ENCODE data around the gene MBNL1.

Gene MBNL1

DNA sequence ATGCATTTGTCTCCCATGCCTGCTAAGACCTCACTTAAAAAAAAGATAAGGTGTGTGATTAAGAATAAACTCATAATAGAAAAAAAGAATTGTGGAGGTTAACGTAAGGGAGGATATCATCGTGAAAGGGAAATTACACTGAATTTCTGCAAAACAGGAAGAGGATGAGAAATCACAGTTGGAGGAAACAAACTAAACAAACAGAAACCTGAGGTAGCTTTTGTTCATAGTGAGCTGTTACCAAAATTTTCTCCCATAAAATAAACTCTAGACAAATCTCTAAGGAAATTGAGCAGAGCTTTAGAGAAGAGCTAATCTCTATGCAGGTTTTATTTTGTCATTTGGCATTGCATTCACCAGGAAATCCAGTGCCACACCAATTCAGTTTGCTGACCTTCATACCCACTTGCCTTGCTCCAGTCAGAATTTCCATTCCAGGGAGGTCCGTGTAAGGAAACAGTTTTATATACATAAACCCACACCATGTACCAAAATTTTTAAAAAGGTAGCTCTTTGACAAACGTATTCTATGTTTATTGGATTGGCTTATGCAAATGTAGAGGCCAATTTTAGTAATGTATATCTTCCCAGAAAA is 231.2 kb downstream of the MBNL1 start:
- DNase-seq: no peak

DNA sequence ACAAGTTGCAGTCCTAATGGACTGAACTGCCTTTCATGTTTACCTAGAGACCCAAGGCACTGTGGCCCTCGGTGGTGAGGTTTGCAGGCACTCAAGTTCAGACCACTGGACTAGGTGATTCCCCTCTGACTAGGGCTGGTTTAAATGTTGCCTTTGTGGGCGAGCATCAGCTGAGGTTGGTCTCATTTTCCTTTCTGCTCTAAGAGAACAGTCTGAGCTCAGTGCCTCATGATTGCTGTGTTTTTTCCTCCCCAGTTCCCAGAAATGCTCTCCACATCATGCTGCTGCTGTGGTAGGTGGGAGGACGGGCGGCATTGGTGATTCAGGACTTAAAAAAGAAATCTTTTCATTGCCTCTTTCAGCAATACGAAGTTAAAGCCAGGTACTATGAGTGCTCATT is 237.2 kb downstream of the MBNL1 start:
- DNase-seq: no peak

DNA sequence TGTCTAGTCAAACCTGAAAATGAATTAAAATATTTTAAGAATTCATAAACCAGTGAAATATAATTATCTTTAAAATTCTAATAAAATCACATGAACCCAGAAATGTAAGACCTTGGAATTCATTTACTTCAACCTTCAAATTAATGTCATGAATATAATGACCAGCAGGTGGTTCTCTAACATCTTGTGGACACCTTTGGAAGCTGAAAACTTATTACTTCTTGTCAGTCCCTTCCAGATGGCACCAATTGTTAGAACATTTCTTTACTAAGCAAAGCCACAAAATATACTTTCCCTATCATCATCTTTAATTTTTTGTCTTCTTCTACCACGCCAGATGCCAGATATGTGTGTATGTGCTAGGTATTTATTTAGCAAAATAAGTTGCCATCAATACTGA is 240.0 kb downstream of the MBNL1 start:
- DNase-seq: peak; percentile 27

DNA sequence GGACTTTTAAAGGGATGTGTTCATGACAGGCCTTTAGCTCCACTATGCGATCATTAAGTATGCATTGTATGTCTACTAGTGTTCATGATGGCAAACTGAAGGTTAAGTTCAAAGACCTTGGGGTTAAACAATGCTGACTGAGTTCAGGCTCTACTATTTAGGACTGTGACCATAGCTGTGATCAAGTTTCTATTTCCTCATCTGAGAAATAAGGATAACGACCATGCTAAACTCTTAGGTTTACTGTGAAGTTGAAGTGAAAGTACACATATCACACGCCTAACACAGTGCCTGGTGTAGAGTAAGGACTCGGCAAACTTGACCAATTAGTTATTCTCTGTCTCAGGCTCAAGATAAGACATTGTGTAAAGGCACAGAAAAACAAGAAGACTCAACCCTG is 243.2 kb downstream of the MBNL1 start:
- no peak for DNase-seq

DNA sequence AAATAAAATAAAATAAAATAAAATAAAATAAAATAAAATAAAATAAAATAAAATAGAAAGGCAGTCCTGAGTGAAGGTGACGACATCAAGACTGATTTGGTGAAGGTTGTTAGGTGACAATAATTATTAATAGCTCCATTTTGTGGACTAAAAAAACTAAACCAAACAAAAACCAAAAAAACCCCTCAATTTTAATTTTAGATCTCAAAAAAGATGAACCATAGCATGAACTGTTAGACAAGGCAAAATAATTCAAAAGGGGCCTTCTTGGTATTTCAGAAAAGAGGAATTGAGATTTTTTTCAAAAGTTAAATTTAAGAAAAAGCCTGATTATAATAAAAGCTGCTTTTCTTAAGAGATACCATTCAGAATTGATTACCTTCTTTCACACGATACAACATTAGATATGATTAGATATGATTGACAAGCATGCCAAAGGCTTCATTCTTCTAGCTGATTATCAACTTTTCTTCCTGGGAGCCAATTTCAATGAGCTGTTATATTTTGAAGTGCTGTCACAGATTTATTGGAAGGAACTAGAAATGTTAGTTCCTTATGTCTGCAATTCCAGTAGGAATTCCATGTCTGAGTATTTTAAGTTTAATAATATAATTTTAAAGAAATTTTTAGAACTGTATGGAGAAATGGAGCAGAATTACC is 244.7 kb downstream of the MBNL1 start:
- DNase-seq: no peak

Measured in NCI-H1105 treated with DMSO at 0.1 percent for 48 hours (cell line).